ENCODE data around the gene SPAG16.

SPAG16 gene

DNA sequence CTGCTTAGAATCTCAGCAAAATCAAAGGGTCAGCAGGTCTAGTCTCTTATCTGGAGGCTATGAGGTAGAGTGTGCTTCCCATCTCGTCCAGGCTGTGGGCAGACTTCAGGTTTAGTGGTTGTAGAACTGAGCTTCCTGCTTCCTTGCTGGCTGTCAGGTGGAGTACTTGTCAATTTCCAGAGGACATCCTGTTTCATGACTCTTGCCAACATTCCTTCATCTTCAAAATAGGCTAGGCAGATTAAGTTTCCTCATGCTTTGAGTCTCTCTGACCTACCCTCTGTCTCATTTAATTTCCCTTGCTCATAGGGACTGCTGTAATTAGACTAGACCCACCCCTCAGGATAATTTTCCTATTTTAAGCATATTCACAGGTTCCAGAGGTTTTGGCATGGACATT is 562.6 kb downstream of the SPAG16 start:
- no peak overlapping the region for H3K4me3 ChIP-seq (ENCODE audit: low read depth, low read length)
- no peak for TF ChIP-seq CTCF (IDR thresholded peaks at IDR 0.05; ENCODE audit: insufficient read depth, low read length, missing control alignments)
- ChIA-PET CTCF (interaction anchor here (1.0 kb wide), 1 partner anchor 17 kb away, joined by 3 read pairs; no protein-coding TSS in a partner anchor), POLR2A (no interaction called here)
- no peak for DNase-seq (ENCODE audit: low read depth, low spot score)

DNA sequence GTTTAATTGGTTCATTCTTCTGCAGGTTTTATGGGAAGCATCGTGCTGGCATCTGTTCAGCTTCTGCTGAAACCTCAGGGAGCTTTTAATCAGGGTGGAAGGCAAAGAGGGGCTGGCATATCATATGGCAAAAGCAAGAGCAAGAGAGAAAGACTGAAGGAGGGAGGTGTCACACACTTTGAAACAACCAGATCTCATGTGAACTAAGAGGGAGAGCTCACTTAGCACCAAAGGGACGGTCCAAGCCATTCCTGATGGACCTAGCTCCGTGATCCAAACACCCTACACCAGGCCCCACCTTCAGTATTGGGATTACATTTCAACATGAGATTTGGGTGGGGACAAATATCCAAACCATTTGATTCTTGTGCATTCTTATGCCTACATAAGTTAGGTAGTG is 563.1 kb downstream of the SPAG16 start:
- no peak overlapping the region for H3K4me3 ChIP-seq (ENCODE audit: low read depth, low read length)
- ChIA-PET POLR2A (no interaction called here), CTCF (no interaction called here)
- TF ChIP-seq CTCF (IDR thresholded peaks at IDR 0.05; ENCODE audit: insufficient read depth, low read length, missing control alignments): no peak
- no peak for DNase-seq (ENCODE audit: low read depth, low spot score)

- POLR2A ChIA-PET: no interaction called here
- H3K4me3 ChIP-seq (ENCODE audit: low read depth, low read length): no peak overlapping the region
- no peak for TF ChIP-seq CTCF (IDR thresholded peaks at IDR 0.05; ENCODE audit: insufficient read depth, low read length, missing control alignments)
- peak; percentile 9 for DNase-seq (ENCODE audit: low read depth, low spot score)
- CTCF ChIA-PET: no interaction called here
Observed at GRCh38 chr2:213848631-213849030, 564.4 kb downstream of the SPAG16 start.

DNA sequence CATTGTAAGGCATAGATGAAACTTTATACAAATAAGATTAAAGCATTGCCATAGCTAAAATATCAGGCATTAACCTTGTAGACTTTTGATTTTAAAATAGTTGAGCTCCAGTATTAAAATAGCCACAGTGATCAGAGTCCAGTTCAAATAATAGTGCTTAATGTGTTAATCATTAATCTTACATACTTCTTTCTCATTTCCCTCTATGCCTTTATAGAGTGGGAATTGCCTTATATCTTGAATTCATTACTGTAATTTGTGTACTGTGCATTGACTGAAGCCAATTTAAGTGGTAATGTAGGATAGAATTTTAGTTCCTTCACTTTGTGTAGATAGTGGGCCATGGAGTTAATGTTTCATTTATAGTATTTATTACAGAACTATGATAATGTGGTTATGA is 577.4 kb downstream of the SPAG16 start:
- ChIA-PET POLR2A (no interaction called here), CTCF (no interaction called here)
- H3K4me3 ChIP-seq (ENCODE audit: low read depth, low read length): no peak overlapping the region
- TF ChIP-seq CTCF (IDR thresholded peaks at IDR 0.05; ENCODE audit: insufficient read depth, low read length, missing control alignments): no peak
- DNase-seq (ENCODE audit: low read depth, low spot score): no peak

GRCh38 chr2:213862407-213863076 is 578.3 kb downstream of the SPAG16 start:
- CTCF ChIA-PET: no interaction called here
- POLR2A ChIA-PET: no interaction called here
- H3K4me3 ChIP-seq (ENCODE audit: low read depth, low read length): no peak overlapping the region
- DNase-seq (ENCODE audit: low read depth, low spot score): no peak
- TF ChIP-seq CTCF (IDR thresholded peaks at IDR 0.05; ENCODE audit: insufficient read depth, low read length, missing control alignments): no peak

DNA sequence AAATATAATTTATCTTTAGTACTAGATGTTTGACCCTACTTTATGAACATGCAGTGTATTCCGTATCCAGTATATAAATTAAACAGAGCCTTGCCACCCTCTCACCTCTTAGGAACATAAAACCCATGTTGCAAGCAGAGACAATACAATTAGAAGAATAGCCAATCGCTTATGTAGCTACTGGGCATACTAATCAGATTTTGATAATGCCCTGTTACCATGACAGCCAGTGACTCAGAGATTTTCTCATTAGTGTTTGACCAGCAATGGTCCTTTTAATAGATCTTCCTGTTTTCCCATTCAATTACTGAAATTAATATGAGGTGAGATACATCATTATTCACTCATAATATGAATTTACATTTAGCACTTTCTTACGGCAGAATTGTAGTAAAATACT is 579.3 kb downstream of the SPAG16 start:
- POLR2A ChIA-PET: no interaction called here
- TF ChIP-seq CTCF (IDR thresholded peaks at IDR 0.05; ENCODE audit: insufficient read depth, low read length, missing control alignments): no peak
- CTCF ChIA-PET: interaction anchor here (1.0 kb wide), 1 partner anchor 17 kb away, joined by 3 read pairs; no protein-coding TSS in a partner anchor
- no peak for DNase-seq (ENCODE audit: low read depth, low spot score)
- no peak overlapping the region for H3K4me3 ChIP-seq (ENCODE audit: low read depth, low read length)
